A204.1 (cell line): Measurements from ENCODE around the gene TMEM236.

Experiments
- FAIRE-seq: peaks from 2 replicates; lab custom pipeline; 2012; peaks lifted over from hg19 to GRCh38; lab: Jason Lieb, UNC

TMEM236 gene

GRCh38 chr10:17831896-17832295 lies 79.9 kb downstream of the TMEM236 start:
- no peak for FAIRE-seq

- FAIRE-seq, result no peak
Observed at GRCh38 chr10:17833656-17834055, 81.7 kb downstream of the TMEM236 start.

- no peak for FAIRE-seq
Observed at GRCh38 chr10:17835688-17836087, 83.7 kb downstream of the TMEM236 start.

GRCh38 chr10:17836942-17837341 lies 84.9 kb downstream of the TMEM236 start:
- FAIRE-seq, result no peak

GRCh38 chr10:17838080-17838648 lies 86.2 kb downstream of the TMEM236 start:
- no peak for FAIRE-seq

- no peak for FAIRE-seq
Observed at GRCh38 chr10:17841050-17841449, 89.0 kb downstream of the TMEM236 start.

GRCh38 chr10:17842641-17843040 lies 90.6 kb downstream of the TMEM236 start:
- no peak for FAIRE-seq

GRCh38 chr10:17847585-17848296 lies 95.7 kb downstream of the TMEM236 start:
- peak; percentile 72 for FAIRE-seq

GRCh38 chr10:17848646-17849045 lies 96.6 kb downstream of the TMEM236 start:
- FAIRE-seq, result no peak
